Measurements from ENCODE around the gene PPM1F.

Gene PPM1F

GRCh38 chr22:21964234-21964633, 11.6 kb upstream of the PPM1F start:
- DNase-seq (ENCODE audit: low read depth) = no peak
- no peak for TF ChIP-seq CTCF (conservative IDR thresholded peaks at IDR 0.05; ENCODE audit: low read depth, low read length)
- H3K4me3 ChIP-seq (ENCODE audit: low read length) = no peak overlapping the region

GRCh38 chr22:21963790-21964211, 11.2 kb upstream of the PPM1F start:
- H3K4me3 ChIP-seq (ENCODE audit: low read length) = no peak overlapping the region
- no peak for TF ChIP-seq CTCF (conservative IDR thresholded peaks at IDR 0.05; ENCODE audit: low read depth, low read length)

GRCh38 chr22:21963286-21963685, 10.6 kb upstream of the PPM1F start:
- H3K4me3 ChIP-seq (ENCODE audit: low read length) = no peak overlapping the region
- TF ChIP-seq CTCF (conservative IDR thresholded peaks at IDR 0.05; ENCODE audit: low read depth, low read length) = no peak
- no peak for DNase-seq (ENCODE audit: low read depth)

More at GRCh38 chr22:21963790-21964211, 11.2 kb upstream of the PPM1F start:
- DNase-seq (ENCODE audit: low read depth) = no peak

- no peak overlapping the region for H3K4me3 ChIP-seq (ENCODE audit: low read length)
- TF ChIP-seq CTCF (conservative IDR thresholded peaks at IDR 0.05; ENCODE audit: low read depth, low read length) = no peak
- no peak for DNase-seq (ENCODE audit: low read depth)
Measured at GRCh38 chr22:21962655-21962949, 10.0 kb upstream of the PPM1F start.

GRCh38 chr22:21961886-21962654, 9.4 kb upstream of the PPM1F start:
- no peak for TF ChIP-seq CTCF (conservative IDR thresholded peaks at IDR 0.05; ENCODE audit: low read depth, low read length)
- H3K4me3 ChIP-seq (ENCODE audit: low read length) = no peak overlapping the region
- DNase-seq (ENCODE audit: low read depth) = no peak

GRCh38 chr22:21961127-21961867, 8.6 kb upstream of the PPM1F start:
- no peak overlapping the region for H3K4me3 ChIP-seq (ENCODE audit: low read length)
- no peak for TF ChIP-seq CTCF (conservative IDR thresholded peaks at IDR 0.05; ENCODE audit: low read depth, low read length)
- DNase-seq (ENCODE audit: low read depth) = no peak

All from retinal pigment epithelial cell (primary cell).